Osteocyte (in vitro differentiated cells): ENCODE measurements around the gene ENOSF1. TPM values are rescaled to one million over a fixed set of nuclear protein-coding genes. Genes with fewer than 3 reads are reported as not detected.

Experiments
- DNase-seq: peaks from one replicate; pipeline ENCODE4 v3.0.0; 2021; ENCODE audit warnings: mixed read lengths; ENCODE audit not compliant: unreplicated experiment; ENCODE audit errors: extremely low spot score
- H3K27ac Mint-ChIP-seq: one replicate; pipeline ENCODE4 v1.8.0; 2021; ENCODE audit warnings: mild to moderate bottlenecking, mixed read lengths; ENCODE audit not compliant: unreplicated experiment
- H3K27me3 Mint-ChIP-seq: one replicate; pipeline ENCODE4 v1.8.0; 2021; ENCODE audit warnings: mixed read lengths; ENCODE audit not compliant: unreplicated experiment
- H3K36me3 Mint-ChIP-seq: one replicate; pipeline ENCODE4 v1.8.0; 2021; ENCODE audit warnings: mixed read lengths; ENCODE audit not compliant: unreplicated experiment
- H3K4me1 Mint-ChIP-seq: one replicate; pipeline ENCODE4 v1.8.0; 2021; ENCODE audit warnings: mixed read lengths; ENCODE audit not compliant: unreplicated experiment
- H3K4me3 Mint-ChIP-seq: one replicate; pipeline ENCODE4 v1.8.0; 2021; ENCODE audit warnings: mild to moderate bottlenecking, moderate library complexity, mixed read lengths; ENCODE audit not compliant: unreplicated experiment
- H3K9me3 Mint-ChIP-seq: one replicate; pipeline ENCODE4 v1.8.0; 2021; ENCODE audit warnings: mixed read lengths; ENCODE audit not compliant: unreplicated experiment
- CTCF ChIP-seq: fragments of 200-600 bp; sonication (generic); IDR thresholded peaks from 2 replicates; pipeline ENCODE4 v1.5.0; 2021; ENCODE audit warnings: antibody characterized with exemption, mild to moderate bottlenecking, moderate library complexity
- total RNA-seq: library from RNA; stranded (reverse); gene quantifications from 2 replicates; pipeline ENCODE4 v1.2.1, GENCODE V29; 2021

Gene ENOSF1
- total RNA-seq, 1 donor from 2014 or later = 22.3 TPM

- Mint-ChIP-seq H3K4me3 (no peak overlapping the region), H3K36me3 (peaks cover 10% of the 10 kb centered on the region), H3K9me3 (no peaks in the 10 kb centered on the region), H3K27me3 (no peaks in the 10 kb centered on the region), H3K4me1 (peaks cover 20% of the 10 kb centered on the region), H3K27ac (no peak overlapping the region)
- peak; percentile 34 for DNase-seq
- no peak for TF ChIP-seq CTCF
Observed at GRCh38 chr18:706405-706804, 6.0 kb downstream of the ENOSF1 start.

GRCh38 chr18:703213-703967 is 9.0 kb downstream of the ENOSF1 start:
- H3K4me1 Mint-ChIP-seq = peaks cover 14% of the 10 kb centered on the region
- H3K4me3 Mint-ChIP-seq = no peak overlapping the region
- H3K27ac Mint-ChIP-seq = peak overlapping the region; percentile 70

GRCh38 chr18:697800-698199 is 14.6 kb downstream of the ENOSF1 start:
- H3K27me3 Mint-ChIP-seq = no peaks in the 10 kb centered on the region
- no peak for TF ChIP-seq CTCF
- no peak for DNase-seq

More at GRCh38 chr18:703213-703967, 9.0 kb downstream of the ENOSF1 start:
- Mint-ChIP-seq H3K9me3 (no peaks in the 10 kb centered on the region), H3K36me3 (peaks cover 10% of the 10 kb centered on the region), H3K27me3 (no peaks in the 10 kb centered on the region)
- peak; percentile 32 for DNase-seq
- TF ChIP-seq CTCF = no peak

GRCh38 chr18:697012-697411 is 15.4 kb downstream of the ENOSF1 start:
- no peaks in the 10 kb centered on the region for H3K27me3 Mint-ChIP-seq
- no peak for TF ChIP-seq CTCF
- no peak overlapping the region for H3K27ac Mint-ChIP-seq
- H3K4me1 Mint-ChIP-seq = peaks cover 11% of the 10 kb centered on the region
- no peaks in the 10 kb centered on the region for H3K9me3 Mint-ChIP-seq
- no peak for DNase-seq
- peaks cover 5% of the 10 kb centered on the region for H3K36me3 Mint-ChIP-seq
- H3K4me3 Mint-ChIP-seq = no peak overlapping the region

More at GRCh38 chr18:697800-698199, 14.6 kb downstream of the ENOSF1 start:
- Mint-ChIP-seq H3K27ac (no peak overlapping the region), H3K9me3 (no peaks in the 10 kb centered on the region), H3K36me3 (peaks cover 5% of the 10 kb centered on the region), H3K4me1 (peaks cover 10% of the 10 kb centered on the region), H3K4me3 (no peak overlapping the region)

GRCh38 chr18:693466-694187 is 18.8 kb downstream of the ENOSF1 start:
- Mint-ChIP-seq H3K9me3 (no peaks in the 10 kb centered on the region), H3K4me1 (peaks cover 11% of the 10 kb centered on the region), H3K36me3 (peaks cover 8% of the 10 kb centered on the region), H3K4me3 (no peak overlapping the region), H3K27me3 (no peaks in the 10 kb centered on the region), H3K27ac (no peak overlapping the region)
- no peak for TF ChIP-seq CTCF
- no peak for DNase-seq
